Kidney glomerular epithelial cell (primary cell): Measurements from ENCODE around the gene KRTAP16-1.
"Not testable (repeated sequence)": the region's sequence is repeated elsewhere in the genome, so short reads cannot be mapped to it uniquely, and the experiment has no call there.

Source experiments
- DNase-seq: peaks from one replicate; lab custom pipeline; 2025; lab: John Stamatoyannopoulos, UW

The KRTAP16-1 gene

GRCh38 chr17:41301916-41302901, 6.9 kb downstream of the KRTAP16-1 start, which contains the start of gene KRTAP29-1:
TSS of gene KRTAP29-1 (minus strand) at chr17:41302851. CDS start at chr17:41302851, 0 bp downstream.
- DNase-seq, result no peak

DNA sequence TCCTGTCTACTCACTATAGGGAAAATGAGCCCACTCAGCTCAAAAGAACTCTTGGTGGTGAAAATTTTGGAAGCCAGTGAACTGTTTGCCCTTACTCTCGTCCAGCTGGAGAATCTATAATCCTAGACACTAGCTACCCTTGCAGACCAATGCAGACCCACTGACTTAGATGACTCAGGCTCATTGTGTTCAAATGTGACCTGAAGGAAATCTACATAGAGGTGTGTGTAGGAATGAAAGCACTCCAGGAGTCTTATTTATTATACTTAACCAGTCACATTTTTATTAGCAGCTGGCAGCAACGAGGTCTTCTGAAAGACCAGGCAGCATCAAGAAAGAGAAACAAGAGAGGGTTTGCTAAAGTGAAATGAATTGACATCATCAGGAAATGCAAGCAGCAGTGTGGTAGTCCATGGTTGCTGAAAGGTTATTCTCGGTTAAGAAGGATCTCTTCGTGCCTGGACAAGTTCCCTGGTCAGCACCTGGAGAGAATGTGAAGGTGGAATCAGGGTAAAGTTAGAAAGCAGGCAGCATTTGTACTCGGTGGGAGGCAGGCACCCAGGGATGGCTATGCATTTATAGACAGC, 7.8 kb downstream of the KRTAP16-1 start:
- DNase-seq, result no peak

DNA sequence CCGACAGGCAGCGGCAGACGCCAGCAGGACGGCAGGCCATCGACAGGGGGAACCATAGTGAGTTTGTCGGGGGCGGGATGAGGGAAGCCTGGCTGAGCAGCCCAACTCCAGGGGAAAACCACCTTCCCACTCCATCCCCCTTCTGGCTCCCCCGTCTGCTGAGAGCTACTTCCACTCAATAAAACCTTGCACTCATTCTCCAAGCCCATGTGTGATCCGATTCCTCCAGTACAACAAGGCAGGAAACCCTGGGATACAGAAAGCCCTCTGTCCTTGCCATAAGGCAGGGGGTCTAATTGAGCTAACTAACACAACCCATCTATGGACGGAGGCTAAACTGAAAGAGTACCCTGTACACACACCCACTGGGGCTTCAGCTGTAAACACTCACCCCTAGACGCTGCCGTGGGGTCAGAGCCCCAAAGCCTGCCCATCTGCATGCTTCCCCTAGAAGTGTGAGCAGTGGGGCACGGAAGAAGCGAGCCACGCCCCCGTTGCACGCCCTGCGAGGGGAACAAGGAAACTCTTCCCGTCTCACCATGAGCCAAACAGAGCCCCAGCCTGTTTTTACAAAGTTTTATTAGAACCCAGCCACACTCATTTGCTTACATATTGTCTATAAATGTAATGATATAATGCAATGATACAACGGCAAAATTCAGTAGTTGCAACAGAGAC, 10.5 kb downstream of the KRTAP16-1 start:
- DNase-seq, result no peak

DNA sequence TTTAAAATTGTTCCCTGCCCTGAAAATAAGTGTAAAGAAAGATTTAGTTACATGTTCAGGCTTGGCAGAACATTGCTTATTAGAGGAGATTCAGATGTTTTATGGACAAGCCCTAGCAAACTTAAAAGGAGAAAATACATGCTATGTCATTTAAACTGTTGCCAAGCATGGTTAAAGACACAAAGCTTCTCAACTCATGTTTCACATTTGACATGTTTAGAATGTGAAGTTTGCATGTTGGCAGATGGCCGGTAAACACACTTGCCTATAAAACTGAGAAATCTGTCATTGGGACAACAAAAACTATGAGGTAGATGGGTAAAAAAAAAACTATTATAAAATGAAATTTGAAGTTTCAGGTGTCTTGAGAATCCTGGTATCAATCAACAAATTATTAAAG, 12.3 kb downstream of the KRTAP16-1 start:
- DNase-seq, result no peak

GRCh38 chr17:41294016-41294415, 15.1 kb downstream of the KRTAP16-1 start:
- DNase-seq, result no peak

DNA sequence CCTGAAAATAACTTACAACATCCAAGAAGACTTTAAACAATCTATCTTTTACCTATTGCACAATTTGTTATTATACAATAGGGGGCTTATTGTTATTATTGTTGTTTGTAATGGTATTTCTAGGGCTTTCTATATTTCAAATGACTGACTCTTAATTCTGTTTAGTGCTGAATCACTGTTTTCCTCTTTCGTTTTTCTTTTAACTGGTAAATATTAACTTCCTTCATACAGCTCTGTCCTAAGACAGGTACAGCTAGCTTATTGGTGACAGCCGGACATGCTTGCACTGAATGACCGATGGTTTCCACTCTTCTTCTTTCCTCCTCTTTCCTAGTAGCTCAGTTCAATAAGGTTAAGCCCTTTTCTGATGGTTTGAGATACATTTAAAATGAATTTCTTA, 22.1 kb downstream of the KRTAP16-1 start:
- peak; percentile 1 for DNase-seq

GRCh38 chr17:41284546-41284945, 24.6 kb downstream of the KRTAP16-1 start:
- DNase-seq, result peak; percentile 28

- DNase-seq, result peak; percentile 26
Observed at GRCh38 chr17:41284043-41284442, 25.1 kb downstream of the KRTAP16-1 start.

- DNase-seq, result peak; percentile 81
Observed at GRCh38 chr17:41278176-41278955, 30.7 kb downstream of the KRTAP16-1 start.

GRCh38 chr17:41275648-41276190, 33.4 kb downstream of the KRTAP16-1 start, which contains the start of gene KRTAP9-7:
TSS of gene KRTAP9-7 (plus strand) at chr17:41275698. CDS start at chr17:41275698, 0 bp downstream.
- not testable (repeated sequence) for DNase-seq

GRCh38 chr17:41271858-41272257, 37.3 kb downstream of the KRTAP16-1 start:
- no peak for DNase-seq

DNA sequence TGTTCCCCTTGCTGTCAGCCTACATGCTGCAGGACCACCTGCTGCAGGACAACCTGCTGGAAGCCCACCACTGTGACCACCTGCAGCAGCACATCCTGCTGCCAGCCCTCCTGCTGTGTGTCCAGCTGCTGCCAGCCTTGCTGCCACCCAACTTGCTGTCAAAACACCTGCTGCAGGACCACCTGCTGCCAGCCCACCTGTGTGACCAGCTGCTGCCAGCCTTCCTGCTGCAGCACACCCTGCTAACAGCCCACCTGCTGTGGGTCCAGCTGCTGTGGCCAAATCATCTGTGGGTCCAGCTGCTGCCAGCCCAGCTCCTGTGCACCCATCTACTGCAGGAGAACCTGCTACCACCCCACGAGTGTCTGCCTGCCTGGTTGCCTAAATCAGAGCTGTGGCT, 37.8 kb downstream of the KRTAP16-1 start:
- not testable (repeated sequence) for DNase-seq

- DNase-seq, result no peak
Observed at GRCh38 chr17:41267711-41268110, 41.4 kb downstream of the KRTAP16-1 start.

- no peak for DNase-seq
Observed at GRCh38 chr17:41265078-41265477, 44.0 kb downstream of the KRTAP16-1 start, which contains the start of gene KRTAP9-6. TSS of gene KRTAP9-6 (plus strand) at chr17:41265378. CDS start at chr17:41265378, 0 bp downstream.

GRCh38 chr17:41264599-41264998, 44.5 kb downstream of the KRTAP16-1 start:
- no peak for DNase-seq

GRCh38 chr17:41263212-41263611, 45.9 kb downstream of the KRTAP16-1 start:
- DNase-seq, result no peak

DNA sequence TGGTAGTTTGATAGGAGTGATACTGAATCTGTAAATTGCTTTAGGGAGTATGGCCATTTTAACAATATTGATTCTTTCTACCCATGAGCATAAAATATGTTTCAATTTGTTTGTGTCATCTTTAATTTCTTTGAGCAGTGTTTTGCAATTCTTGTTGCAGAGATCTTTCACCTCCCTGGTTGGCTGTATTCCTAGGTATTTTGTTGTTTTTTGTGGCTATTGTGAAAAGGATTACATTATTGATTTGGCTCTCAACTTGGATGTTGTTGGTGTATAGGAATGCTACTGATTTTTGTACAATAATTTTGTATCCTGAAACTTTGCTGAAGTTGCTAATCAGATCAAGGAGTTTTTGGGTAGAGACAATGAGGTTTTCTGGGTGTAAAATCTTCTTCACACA, 50.7 kb downstream of the KRTAP16-1 start:
- no peak for DNase-seq
